Measurements from ENCODE around the gene ZBTB1.
A peak's percentile ranks its signal among the peaks of the same experiment; 100 is the strongest.

ZBTB1 gene

GRCh38 chr14:64493455-64493854, 11.1 kb upstream of the ZBTB1 start:
- no peak for DNase-seq (ENCODE audit: low read depth)
- no peak for TF ChIP-seq CTCF (IDR thresholded peaks at IDR 0.05; ENCODE audit: insufficient read depth, low read depth, low read length, missing control alignments)
- no peak overlapping the region for H3K4me3 ChIP-seq (ENCODE audit: low read length)

- no peak for DNase-seq (ENCODE audit: low read depth)
- TF ChIP-seq CTCF (IDR thresholded peaks at IDR 0.05; ENCODE audit: insufficient read depth, low read depth, low read length, missing control alignments): no peak
- H3K4me3 ChIP-seq (ENCODE audit: low read length): no peak overlapping the region
Measured at GRCh38 chr14:64495252-64495651, 9.3 kb upstream of the ZBTB1 start.

GRCh38 chr14:64496764-64497163, 7.8 kb upstream of the ZBTB1 start:
- no peak for TF ChIP-seq CTCF (IDR thresholded peaks at IDR 0.05; ENCODE audit: insufficient read depth, low read depth, low read length, missing control alignments)

GRCh38 chr14:64500088-64500487, 4.5 kb upstream of the ZBTB1 start:
- no peak for TF ChIP-seq CTCF (IDR thresholded peaks at IDR 0.05; ENCODE audit: insufficient read depth, low read depth, low read length, missing control alignments)
- no peak for DNase-seq (ENCODE audit: low read depth)
- no peak overlapping the region for H3K4me3 ChIP-seq (ENCODE audit: low read length)

More at GRCh38 chr14:64496764-64497163, 7.8 kb upstream of the ZBTB1 start:
- DNase-seq (ENCODE audit: low read depth): no peak
- no peak overlapping the region for H3K4me3 ChIP-seq (ENCODE audit: low read length)

GRCh38 chr14:64501411-64502171, 3.0 kb upstream of the ZBTB1 start:
- no peak for TF ChIP-seq CTCF (IDR thresholded peaks at IDR 0.05; ENCODE audit: insufficient read depth, low read depth, low read length, missing control alignments)
- DNase-seq (ENCODE audit: low read depth): peak; percentile 36
- no peak overlapping the region for H3K4me3 ChIP-seq (ENCODE audit: low read length)

- no peak for DNase-seq (ENCODE audit: low read depth)
- no peak for TF ChIP-seq CTCF (IDR thresholded peaks at IDR 0.05; ENCODE audit: insufficient read depth, low read depth, low read length, missing control alignments)
- peak overlapping the region; percentile 86 for H3K4me3 ChIP-seq (ENCODE audit: low read length)
Measured at GRCh38 chr14:64502456-64502855, 2.1 kb upstream of the ZBTB1 start.

- DNase-seq (ENCODE audit: low read depth): peak; percentile 85
- no peak for TF ChIP-seq CTCF (IDR thresholded peaks at IDR 0.05; ENCODE audit: insufficient read depth, low read depth, low read length, missing control alignments)
Measured at GRCh38 chr14:64502887-64503433, 1.6 kb upstream of the ZBTB1 start.

More at GRCh38 chr14:64502887-64503433, 1.6 kb upstream of the ZBTB1 start:
- peak overlapping the region; percentile 86 for H3K4me3 ChIP-seq (ENCODE audit: low read length)
